Measurements from ENCODE around the gene OSBPL7.

DNA sequence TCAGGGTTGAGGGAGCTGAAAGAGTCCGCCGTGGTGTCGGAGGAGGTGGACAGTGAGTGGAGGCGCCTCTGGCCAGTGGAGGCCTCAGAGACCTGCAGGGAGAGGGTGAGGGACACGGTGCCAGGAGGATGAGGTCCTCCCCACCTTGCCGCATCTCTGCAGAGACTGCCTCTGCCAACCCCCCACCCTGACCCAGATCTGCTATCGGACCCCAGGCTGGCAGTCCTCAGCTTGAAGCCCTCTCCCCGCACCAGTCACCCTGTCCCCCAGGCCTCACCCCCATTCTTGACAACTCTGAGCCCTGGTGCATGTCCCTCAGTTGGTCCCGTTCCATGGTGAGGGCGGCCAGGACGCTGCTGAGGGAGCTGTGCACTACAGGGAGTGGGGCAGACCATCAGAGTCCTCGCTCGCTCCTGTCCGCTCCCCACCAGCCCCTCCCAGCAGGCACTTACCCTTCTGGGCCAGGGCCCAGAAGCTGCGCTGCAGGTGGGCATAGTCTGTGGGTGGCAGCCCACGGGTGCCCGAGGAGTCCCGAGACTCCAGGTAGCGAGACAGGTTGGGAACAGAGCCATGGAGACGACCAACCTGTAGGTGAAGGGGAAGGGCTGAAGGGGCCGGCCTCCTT, 5.4 kb downstream of the OSBPL7 start:
- no peak for TF ChIP-seq POLR2A (IDR thresholded peaks at IDR 0.05)
- TF ChIP-seq, protein P1, sequence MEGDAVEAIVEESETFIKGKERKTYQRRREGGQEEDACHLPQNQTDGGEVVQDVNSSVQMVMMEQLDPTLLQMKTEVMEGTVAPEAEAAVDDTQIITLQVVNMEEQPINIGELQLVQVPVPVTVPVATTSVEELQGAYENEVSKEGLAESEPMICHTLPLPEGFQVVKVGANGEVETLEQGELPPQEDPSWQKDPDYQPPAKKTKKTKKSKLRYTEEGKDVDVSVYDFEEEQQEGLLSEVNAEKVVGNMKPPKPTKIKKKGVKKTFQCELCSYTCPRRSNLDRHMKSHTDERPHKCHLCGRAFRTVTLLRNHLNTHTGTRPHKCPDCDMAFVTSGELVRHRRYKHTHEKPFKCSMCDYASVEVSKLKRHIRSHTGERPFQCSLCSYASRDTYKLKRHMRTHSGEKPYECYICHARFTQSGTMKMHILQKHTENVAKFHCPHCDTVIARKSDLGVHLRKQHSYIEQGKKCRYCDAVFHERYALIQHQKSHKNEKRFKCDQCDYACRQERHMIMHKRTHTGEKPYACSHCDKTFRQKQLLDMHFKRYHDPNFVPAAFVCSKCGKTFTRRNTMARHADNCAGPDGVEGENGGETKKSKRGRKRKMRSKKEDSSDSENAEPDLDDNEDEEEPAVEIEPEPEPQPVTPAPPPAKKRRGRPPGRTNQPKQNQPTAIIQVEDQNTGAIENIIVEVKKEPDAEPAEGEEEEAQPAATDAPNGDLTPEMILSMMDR (IDR thresholded peaks at IDR 0.05) = no peak
